GM23248 (cell line): ENCODE measurements around the gene ZNF552. TPM values are rescaled to one million over a fixed set of nuclear protein-coding genes. Genes with fewer than 3 reads are reported as not detected.
A peak's percentile ranks its signal among the peaks of the same experiment; 100 is the strongest.
"Not testable (repeated sequence)": the region's sequence is repeated elsewhere in the genome, so short reads cannot be mapped to it uniquely, and the experiment has no call there.

Experiments used
- DNase-seq: peaks from one replicate; pipeline ENCODE4 v3.0.0-alpha.2; 2015
- H2AFZ ChIP-seq: fragments of 200-600 bp; sonication (generic); 2 replicates; pipeline ENCODE4 v1.6.1; 2016; ENCODE audit warnings: antibody characterized with exemption
- H3F3A ChIP-seq: fragments of 200-600 bp; sonication (generic); 2 replicates; pipeline ENCODE4 v1.6.1; 2016; ENCODE audit warnings: mild to moderate bottlenecking, antibody characterized with exemption, mixed run types; ENCODE audit not compliant: insufficient read depth
- H3K27ac ChIP-seq: fragments of 200-600 bp; sonication (generic); 2 replicates; pipeline ENCODE4 v1.5.1; 2016; ENCODE audit warnings: mild to moderate bottlenecking
- H3K27me3 ChIP-seq: fragments of 200-600 bp; sonication (generic); replicated peaks from 2 replicates; pipeline ENCODE4 v1.6.1; 2016; ENCODE audit warnings: mild to moderate bottlenecking; ENCODE audit not compliant: insufficient read depth
- H3K36me3 ChIP-seq: fragments of 200-600 bp; sonication (generic); 2 replicates; pipeline ENCODE4 v1.6.1; 2016; ENCODE audit warnings: low read depth, mild to moderate bottlenecking
- H3K4me1 ChIP-seq: fragments of 200-600 bp; sonication (generic); 2 replicates; pipeline ENCODE4 v1.6.1; 2016; ENCODE audit warnings: mild to moderate bottlenecking; ENCODE audit not compliant: insufficient read depth
- H3K4me2 ChIP-seq: fragments of 200-600 bp; sonication (generic); one replicate; pipeline ENCODE4 v1.6.1; 2016; ENCODE audit warnings: mild to moderate bottlenecking; ENCODE audit not compliant: unreplicated experiment
- H3K4me3 ChIP-seq: fragments of 200-600 bp; sonication (generic); 2 replicates; pipeline ENCODE4 v1.5.1; 2016; ENCODE audit warnings: mild to moderate bottlenecking
- H3K79me2 ChIP-seq: fragments of 200-600 bp; sonication (generic); 2 replicates; pipeline ENCODE4 v1.6.1; 2016; ENCODE audit warnings: mild to moderate bottlenecking; ENCODE audit not compliant: insufficient read depth
- H3K9ac ChIP-seq: fragments of 200-600 bp; sonication (generic); 2 replicates; pipeline ENCODE4 v1.6.1; 2016; ENCODE audit warnings: mild to moderate bottlenecking
- H3K9me2 ChIP-seq: fragments of 200-600 bp; sonication (generic); 2 replicates; pipeline ENCODE4 v1.6.1; 2016; ENCODE audit warnings: mixed run types, mild to moderate bottlenecking, moderate library complexity; ENCODE audit not compliant: insufficient read depth
- H3K9me3 ChIP-seq: fragments of 200-600 bp; sonication (generic); one replicate; pipeline ENCODE4 v1.6.1; 2017; ENCODE audit warnings: low read depth
- H4K20me1 ChIP-seq: fragments of 200-600 bp; sonication (generic); 2 replicates; pipeline ENCODE4 v1.6.0; 2016; ENCODE audit not compliant: insufficient read depth
- EZH2 ChIP-seq: fragments of 200-600 bp; sonication (generic); IDR thresholded peaks from 2 replicates; pipeline ENCODE4 v1.6.1; 2018; ENCODE audit warnings: antibody characterized with exemption, mild to moderate bottlenecking; ENCODE audit not compliant: insufficient read depth, poor library complexity, severe bottlenecking
- EZH2phosphoT487 ChIP-seq: fragments of 200-600 bp; sonication (generic); IDR thresholded peaks from 2 replicates; pipeline ENCODE4 v1.6.1; 2018; ENCODE audit warnings: antibody characterized with exemption, moderate library complexity, mild to moderate bottlenecking, low read depth; ENCODE audit not compliant: insufficient read depth
- WGBS, 2 experiments: methylation state at CpG; one replicate each; pipeline ENCODE4 v1.1.6; 2015 to 2017; ENCODE audit warnings: low lambda C conversion rate in 2 of 2, low coverage in 1 of 2; ENCODE audit errors: missing lambda C conversion rate in 2 of 2; 5-methylcytosine and 5-hydroxymethylcytosine counted together
- in situ Hi-C: fragments of 300-500 bp; cut with MboI; formaldehyde crosslinking; loops from 2 replicates; pipeline ENCODE4 v1.15.0; 2020
- polyA plus RNA-seq: library from polyadenylated mRNA; unstranded; fragments of >200 nt; fragmentation: Nextera tagmentation; extraction: Ambion mirVana; gene quantifications from 2 replicates; pipeline ENCODE4 v1.2.1, GENCODE V29; 2016
- total RNA-seq: library from RNA; depleted of rRNA; stranded (reverse); fragments of >200 nt; shearing (Covaris generic); gene quantifications from 2 replicates; pipeline ENCODE4 v1.2.3, GENCODE V29; 2014

Gene ZNF552
- total and polyA plus RNA-seq, 2 experiments from 2014 or later: 2.7 to 4.3 TPM

GRCh38 chr19:57829316-57829715 is 14.6 kb upstream of the ZNF552 start:
- WGBS, 2 experiments: 65 to 71% methylated on average over 5 of the region's 5 CpGs

GRCh38 chr19:57825511-57825910 is 10.8 kb upstream of the ZNF552 start:
- in situ Hi-C loops: no loop called here
- Histone ChIP-seq H3F3A (0 out of 2 replicates have a peak, but pooled peaks cover 5% of the 10 kb centered on the region), H2AFZ (no peak overlapping the region), H3K27ac (no peak overlapping the region), H3K79me2 (peaks cover 100% of the 10 kb centered on the region), H3K27me3 (no peaks in the 10 kb centered on the region), H3K9me2 (no peaks in the 10 kb centered on the region), H3K36me3 (no peaks in the 10 kb centered on the region), H3K4me1 (peaks cover 3% of the 10 kb centered on the region; the same call in 1 of the 2 replicates), H3K9me3 (no peaks in the 10 kb centered on the region), H3K4me2 (no peak overlapping the region), H4K20me1 (peaks cover 3% of the 10 kb centered on the region; the same call in 1 of the 2 replicates), H3K9ac (no peak overlapping the region), H3K4me3 (no peak overlapping the region)
- no peak for DNase-seq
- WGBS, 2 experiments: 72 to 77% methylated on average over 6 of the region's 6 CpGs
- TF ChIP-seq EZH2: no peak
- no peak for TF ChIP-seq EZH2phosphoT487

More at GRCh38 chr19:57829316-57829715, 14.6 kb upstream of the ZNF552 start:
- Histone ChIP-seq H3K4me1 (no peaks in the 10 kb centered on the region), H3K27ac (no peak overlapping the region), H4K20me1 (no peaks in the 10 kb centered on the region), H3K9me3 (no peaks in the 10 kb centered on the region), H3K4me3 (no peak overlapping the region), H3K4me2 (no peak overlapping the region), H2AFZ (no peak overlapping the region), H3K79me2 (peaks cover 86% of the 10 kb centered on the region), H3K9ac (no peak overlapping the region), H3F3A (0 out of 2 replicates have a peak, but pooled peaks cover 5% of the 10 kb centered on the region), H3K27me3 (no peaks in the 10 kb centered on the region), H3K9me2 (no peaks in the 10 kb centered on the region), H3K36me3 (no peaks in the 10 kb centered on the region)
- TF ChIP-seq EZH2phosphoT487: no peak
- no peak for TF ChIP-seq EZH2
- no peak for DNase-seq
- in situ Hi-C loops: no loop called here

GRCh38 chr19:57823608-57824007 is 8.9 kb upstream of the ZNF552 start:
- H3K4me3 ChIP-seq, H3K27me3 ChIP-seq, H3K9ac ChIP-seq, H3F3A ChIP-seq, H3K9me2 ChIP-seq, H3K4me1 ChIP-seq, H3K4me2 ChIP-seq, H4K20me1 ChIP-seq, in situ Hi-C loops, H2AFZ ChIP-seq, H3K36me3 ChIP-seq, H3K9me3 ChIP-seq, DNase-seq: not testable (repeated sequence)
- Histone ChIP-seq H3K27ac (0 out of 2 replicates have a peak overlapping the region, but pooled peaks have one; percentile 7), H3K79me2 (peaks cover 95% of the 10 kb centered on the region)
- 85 to 94% methylated on average over 4 of the region's 4 CpGs for WGBS, 2 experiments

- H2AFZ ChIP-seq, H3F3A ChIP-seq, H3K9me3 ChIP-seq, H3K9ac ChIP-seq, DNase-seq, H4K20me1 ChIP-seq, H3K4me1 ChIP-seq, H3K4me2 ChIP-seq, H3K27me3 ChIP-seq, H3K9me2 ChIP-seq, in situ Hi-C loops, H3K4me3 ChIP-seq, H3K36me3 ChIP-seq: not testable (repeated sequence)
- H3K27ac ChIP-seq: 0 out of 2 replicates have a peak overlapping the region, but pooled peaks have one; percentile 7
- 67 to 76% methylated on average over 2 of the region's 2 CpGs for WGBS, 2 experiments
- peaks cover 95% of the 10 kb centered on the region for H3K79me2 ChIP-seq
Observed at GRCh38 chr19:57823155-57823554, 8.4 kb upstream of the ZNF552 start.

GRCh38 chr19:57821501-57821900 is 6.8 kb upstream of the ZNF552 start:
- H3K9me2 ChIP-seq, in situ Hi-C loops, H4K20me1 ChIP-seq, H3K9ac ChIP-seq, DNase-seq, H3K4me2 ChIP-seq, H3K27ac ChIP-seq, H3K4me1 ChIP-seq, H2AFZ ChIP-seq, H3F3A ChIP-seq, H3K27me3 ChIP-seq, H3K9me3 ChIP-seq, H3K36me3 ChIP-seq, H3K4me3 ChIP-seq: not testable (repeated sequence)
- H3K79me2 ChIP-seq: peaks cover 92% of the 10 kb centered on the region
- WGBS, 2 experiments: 80 to 97% methylated on average over 2 to 3 of the region's 3 CpGs

- Histone ChIP-seq H3K4me3 (peak overlapping the region; percentile 95), H3K9ac (peak overlapping the region; percentile 99; the same call in 1 of the 2 replicates), H3K4me2 (peak overlapping the region; percentile 95), H3K79me2 (peaks cover 88% of the 10 kb centered on the region)
- H3F3A ChIP-seq, H3K36me3 ChIP-seq, DNase-seq, H2AFZ ChIP-seq, in situ Hi-C loops, H3K9me2 ChIP-seq, H3K27me3 ChIP-seq, H3K9me3 ChIP-seq, H3K4me1 ChIP-seq, H3K27ac ChIP-seq, H4K20me1 ChIP-seq: not testable (repeated sequence)
- 76 to 81% methylated on average over 3 of the region's 3 CpGs for WGBS, 2 experiments
Observed at GRCh38 chr19:57821095-57821494, 6.4 kb upstream of the ZNF552 start.
